GM19372 (cell line): ENCODE results near the gene UBTD2.

Source experiments
- ATAC-seq: cut with Tn5 transposase; IDR thresholded peaks from one replicate; pipeline ENCODE4 v1.9.1; 2021; ENCODE audit warnings: mild to moderate bottlenecking, low read depth, moderate library complexity; ENCODE audit not compliant: unreplicated experiment

The UBTD2 gene

GRCh38 chr5:172173564-172174153 lies 109.9 kb downstream of the UBTD2 start:
- ATAC-seq, result no peak

GRCh38 chr5:172172912-172173563 lies 110.5 kb downstream of the UBTD2 start:
- ATAC-seq, result no peak

- ATAC-seq, result no peak
These were observed 112.4 kb downstream of the UBTD2 start for GRCh38 chr5:172171118-172171517.

- no peak for ATAC-seq
These were observed 113.3 kb downstream of the UBTD2 start for GRCh38 chr5:172170251-172170701.

GRCh38 chr5:172169216-172169615 lies 114.3 kb downstream of the UBTD2 start:
- ATAC-seq, result no peak

- ATAC-seq, result no peak
These were observed 115.3 kb downstream of the UBTD2 start for GRCh38 chr5:172168311-172168710.

- no peak for ATAC-seq
These were observed 115.7 kb downstream of the UBTD2 start for GRCh38 chr5:172167895-172168294.

- no peak for ATAC-seq
These were observed 117.3 kb downstream of the UBTD2 start for GRCh38 chr5:172166030-172166826.

GRCh38 chr5:172165465-172165864 lies 118.1 kb downstream of the UBTD2 start:
- ATAC-seq, result no peak

- ATAC-seq, result no peak
These were observed 118.8 kb downstream of the UBTD2 start for GRCh38 chr5:172164769-172165212.

- no peak for ATAC-seq
These were observed 120.2 kb downstream of the UBTD2 start for GRCh38 chr5:172163346-172163745.

- ATAC-seq, result no peak
These were observed 120.6 kb downstream of the UBTD2 start for GRCh38 chr5:172162987-172163343.

GRCh38 chr5:172162323-172162986 lies 121.1 kb downstream of the UBTD2 start:
- no peak for ATAC-seq

GRCh38 chr5:172160506-172160905 lies 123.1 kb downstream of the UBTD2 start:
- ATAC-seq, result no peak
